ENCODE data around the gene C2CD2. TPM values are rescaled to one million over a fixed set of nuclear protein-coding genes. Genes with fewer than 3 reads are reported as not detected.

Gene C2CD2
- total and polyA plus RNA-seq, 12 donors = 175 to 439 (median 284) TPM

DNA sequence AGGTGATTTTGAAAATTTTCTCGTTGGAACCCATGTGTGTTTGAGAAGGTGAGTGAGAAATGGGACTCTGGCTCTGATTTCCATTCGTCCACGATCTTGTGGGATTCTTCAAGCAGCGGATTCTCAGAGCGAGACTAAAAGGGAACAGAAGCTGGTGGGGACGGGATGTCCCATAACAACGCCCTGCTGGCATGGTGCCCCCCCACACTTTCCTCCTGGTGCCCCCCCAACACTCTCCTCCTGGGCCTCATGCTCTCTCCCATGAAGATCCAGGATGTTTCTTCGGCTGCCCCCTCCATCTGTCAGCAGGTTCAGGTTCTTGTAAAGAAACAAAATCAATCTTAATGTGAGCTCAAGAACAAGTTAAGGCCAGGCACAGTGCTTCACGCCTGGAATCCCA is 103.7 kb downstream of the C2CD2 start:
- WGBS, 4 donors = 90 to 99% (median 94%) methylated on average over 9 of the region's 9 CpGs
- no peak for TF ChIP-seq POLR2A (IDR thresholded peaks at IDR 0.05)
- TF ChIP-seq, protein P1, sequence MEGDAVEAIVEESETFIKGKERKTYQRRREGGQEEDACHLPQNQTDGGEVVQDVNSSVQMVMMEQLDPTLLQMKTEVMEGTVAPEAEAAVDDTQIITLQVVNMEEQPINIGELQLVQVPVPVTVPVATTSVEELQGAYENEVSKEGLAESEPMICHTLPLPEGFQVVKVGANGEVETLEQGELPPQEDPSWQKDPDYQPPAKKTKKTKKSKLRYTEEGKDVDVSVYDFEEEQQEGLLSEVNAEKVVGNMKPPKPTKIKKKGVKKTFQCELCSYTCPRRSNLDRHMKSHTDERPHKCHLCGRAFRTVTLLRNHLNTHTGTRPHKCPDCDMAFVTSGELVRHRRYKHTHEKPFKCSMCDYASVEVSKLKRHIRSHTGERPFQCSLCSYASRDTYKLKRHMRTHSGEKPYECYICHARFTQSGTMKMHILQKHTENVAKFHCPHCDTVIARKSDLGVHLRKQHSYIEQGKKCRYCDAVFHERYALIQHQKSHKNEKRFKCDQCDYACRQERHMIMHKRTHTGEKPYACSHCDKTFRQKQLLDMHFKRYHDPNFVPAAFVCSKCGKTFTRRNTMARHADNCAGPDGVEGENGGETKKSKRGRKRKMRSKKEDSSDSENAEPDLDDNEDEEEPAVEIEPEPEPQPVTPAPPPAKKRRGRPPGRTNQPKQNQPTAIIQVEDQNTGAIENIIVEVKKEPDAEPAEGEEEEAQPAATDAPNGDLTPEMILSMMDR (IDR thresholded peaks at IDR 0.05) = no peak
- Histone ChIP-seq H3K27ac (no peak overlapping the region), H3K4me3 (no peak overlapping the region), H3K27me3 (no peaks in the 10 kb centered on the region), H3K4me1 (replicated peaks in 1 of 2) (no peaks in the 10 kb centered on the region), H3K36me3 (replicated peaks in 1 of 2) (peaks cover 0 to 13% of the 10 kb centered on the region in 2 donors), H3K9me3 (replicated peaks in 1 of 3) (no peaks in the 10 kb centered on the region)
- intact Hi-C loops (cut with DNase I) = no loop called here
- DNase-seq = no peak

DNA sequence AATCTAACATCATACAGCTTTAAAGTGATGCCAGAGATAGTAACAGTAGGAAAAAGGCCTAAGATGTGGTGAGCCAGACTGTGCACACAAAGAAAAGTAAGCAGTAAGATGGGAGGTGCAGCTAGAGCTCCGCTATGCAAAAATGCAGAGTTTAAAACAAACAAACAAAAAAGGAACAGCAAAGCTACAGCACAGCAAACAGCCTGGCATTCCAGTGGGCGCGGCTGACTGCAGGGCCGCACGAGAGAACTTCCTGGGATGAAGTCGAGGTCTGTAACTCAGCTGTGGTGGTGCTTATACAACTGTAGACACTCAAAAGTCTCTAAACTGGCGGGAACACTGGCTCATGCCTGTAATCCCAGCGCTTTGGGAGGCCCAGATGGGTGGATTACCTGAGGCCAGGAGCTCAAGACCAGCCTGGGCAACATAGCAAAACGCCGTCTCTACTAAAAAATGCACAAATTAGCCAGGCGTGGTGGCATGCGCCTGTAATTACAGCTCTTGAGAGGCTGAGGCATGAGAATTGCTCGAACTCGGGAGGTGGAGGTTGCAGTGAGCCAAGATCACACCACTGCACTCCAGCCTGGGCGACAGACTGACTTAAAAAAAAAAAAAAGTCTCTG is 104.7 kb downstream of the C2CD2 start:
- Histone ChIP-seq H3K27me3 (no peaks in the 10 kb centered on the region), H3K36me3 (replicated peaks in 1 of 2) (peaks cover 0 to 7% of the 10 kb centered on the region in 2 donors), H3K4me1 (replicated peaks in 1 of 2) (no peaks in the 10 kb centered on the region), H3K9me3 (replicated peaks in 1 of 3) (no peaks in the 10 kb centered on the region), H3K27ac (no peak overlapping the region), H3K4me3 (no peak overlapping the region)
- intact Hi-C loops (cut with DNase I) = no loop called here
- WGBS, 4 donors = 85 to 93% (median 89%) methylated on average over 15 of the region's 15 CpGs
- TF ChIP-seq, protein P1 (IDR thresholded peaks at IDR 0.05) = no peak
- no peak for DNase-seq

DNA sequence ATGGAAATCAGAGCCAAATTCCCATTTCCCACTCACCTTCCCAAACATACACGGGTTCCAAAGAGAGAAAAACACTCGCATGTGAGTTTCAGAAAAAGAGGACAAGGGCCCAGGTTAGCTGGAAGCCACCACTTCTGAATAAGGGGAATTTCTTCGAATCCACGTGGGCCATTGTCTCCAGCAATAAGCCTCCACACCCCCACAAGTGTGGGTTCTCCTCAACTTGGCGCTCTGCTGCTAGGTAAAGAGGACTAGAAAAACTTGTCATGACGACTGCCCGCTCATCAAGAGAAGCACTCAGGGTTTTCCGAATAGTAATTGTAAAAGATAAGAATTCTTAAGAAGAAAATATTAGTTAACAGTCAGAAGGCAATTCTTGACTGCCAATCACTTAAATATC is 105.3 kb downstream of the C2CD2 start:
- no peak for DNase-seq
- TF ChIP-seq, protein P1 (IDR thresholded peaks at IDR 0.05) = no peak
- no peak for TF ChIP-seq POLR2A (IDR thresholded peaks at IDR 0.05)

DNA sequence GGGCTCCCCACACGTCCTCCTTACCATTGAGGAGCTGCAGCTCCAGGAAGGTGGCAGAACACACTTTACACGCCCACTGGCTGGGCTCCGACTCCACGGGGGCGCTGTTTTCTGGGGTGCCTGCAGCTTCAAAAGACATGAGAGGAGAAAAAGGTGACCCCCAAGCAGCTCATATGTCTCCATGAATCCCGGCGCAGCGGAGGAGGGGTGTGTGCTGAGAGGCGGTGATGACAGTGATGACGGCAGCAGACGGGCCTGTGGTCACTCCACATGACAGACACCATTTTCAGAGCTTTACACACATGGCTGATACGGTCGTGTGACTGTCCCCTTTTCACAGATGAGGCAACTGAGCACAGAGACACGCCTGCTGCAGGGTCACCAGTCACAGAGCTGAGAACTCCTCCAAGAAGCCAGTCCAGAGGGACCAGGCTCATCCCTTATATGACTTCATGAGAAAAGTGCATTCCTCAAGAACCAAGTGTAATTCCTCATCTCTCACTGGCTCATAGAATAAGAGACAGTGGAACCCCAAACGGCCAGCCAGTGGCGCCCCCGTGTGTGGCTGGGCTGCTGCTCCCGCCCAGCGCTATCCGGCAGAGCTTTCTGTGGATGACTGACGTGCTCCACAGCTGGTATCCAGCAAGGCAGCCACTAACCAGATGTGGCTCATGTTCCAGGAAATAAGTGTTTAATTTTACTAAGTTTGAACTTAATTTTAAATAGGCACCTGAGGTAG is 106.6 kb downstream of the C2CD2 start:
- peaks cover 0 to 3% of the 10 kb centered on the region in 2 donors for H3K36me3 ChIP-seq (replicated peaks in 1 of 2)
- H3K4me1 ChIP-seq (replicated peaks in 1 of 2) = no peaks in the 10 kb centered on the region
- TF ChIP-seq POLR2A (IDR thresholded peaks at IDR 0.05) = no peak
- TF ChIP-seq, protein P1 (IDR thresholded peaks at IDR 0.05) = no peak
- no peaks in the 10 kb centered on the region for H3K27me3 ChIP-seq
- H3K4me3 ChIP-seq = no peak overlapping the region
- 83 to 96% (median 90%) methylated on average over 12 to 21 of the region's 21 CpGs for WGBS, 4 donors
- no peak overlapping the region for H3K27ac ChIP-seq
- intact Hi-C loops (cut with DNase I) = no loop called here
- no peaks in the 10 kb centered on the region for H3K9me3 ChIP-seq (replicated peaks in 1 of 3)
- DNase-seq = no peak

More for the DNA sequence above, 105.3 kb downstream of the C2CD2 start:
- no peak overlapping the region for H3K27ac ChIP-seq
- no peak overlapping the region for H3K4me3 ChIP-seq
- WGBS, 4 donors = 76 to 81% (median 78%) methylated on average over 8 of the region's 8 CpGs
- H3K27me3 ChIP-seq = no peaks in the 10 kb centered on the region
- peaks cover 0 to 7% of the 10 kb centered on the region in 2 donors for H3K36me3 ChIP-seq (replicated peaks in 1 of 2)
- no peaks in the 10 kb centered on the region for H3K9me3 ChIP-seq (replicated peaks in 1 of 3)
- intact Hi-C loops (cut with DNase I) = no loop called here
- H3K4me1 ChIP-seq (replicated peaks in 1 of 2) = no peaks in the 10 kb centered on the region

Measured in adrenal gland (tissue), 12 donors.